T-helper 22 cell (primary cell): ENCODE data around the gene GRAP2.

Experiments
- DNase-seq: peaks from one replicate; pipeline ENCODE4 v3.0.0-alpha.2; 2020; ENCODE audit warnings: low read depth

The GRAP2 gene

GRCh38 chr22:39994566-39995392, 93.9 kb downstream of the GRAP2 start, which contains the start of gene FAM83F:
Gene FAM83F (plus strand): TSS chr22:39994954. CDS start chr22:39995043, 89 bp downstream.
- peak; percentile 9 for DNase-seq

- no peak for DNase-seq
Measured at GRCh38 chr22:39995393-39996252, 94.7 kb downstream of the GRAP2 start.

- DNase-seq, result no peak
Measured at GRCh38 chr22:39996732-39997131, 95.8 kb downstream of the GRAP2 start.

- no peak for DNase-seq
Measured at GRCh38 chr22:39997421-39997820, 96.5 kb downstream of the GRAP2 start.

GRCh38 chr22:39997939-39998726, 97.2 kb downstream of the GRAP2 start:
- no peak for DNase-seq

GRCh38 chr22:39999144-39999757, 98.4 kb downstream of the GRAP2 start:
- no peak for DNase-seq

GRCh38 chr22:40000171-40000570, 99.3 kb downstream of the GRAP2 start:
- no peak for DNase-seq

GRCh38 chr22:40001106-40001505, 100.2 kb downstream of the GRAP2 start:
- DNase-seq, result no peak

GRCh38 chr22:40001800-40002577, 101.1 kb downstream of the GRAP2 start:
- DNase-seq, result no peak

GRCh38 chr22:40002935-40003715, 102.2 kb downstream of the GRAP2 start:
- no peak for DNase-seq

- DNase-seq, result no peak
Measured at GRCh38 chr22:40004836-40005235, 104.0 kb downstream of the GRAP2 start.

GRCh38 chr22:40006641-40007040, 105.8 kb downstream of the GRAP2 start:
- no peak for DNase-seq

- no peak for DNase-seq
Measured at GRCh38 chr22:40007853-40008710, 107.2 kb downstream of the GRAP2 start.

- DNase-seq, result no peak
Measured at GRCh38 chr22:40008726-40009291, 107.9 kb downstream of the GRAP2 start.

- no peak for DNase-seq
Measured at GRCh38 chr22:40009292-40009774, 108.4 kb downstream of the GRAP2 start.

- no peak for DNase-seq
Measured at GRCh38 chr22:40009951-40010671, 109.2 kb downstream of the GRAP2 start.

- no peak for DNase-seq
Measured at GRCh38 chr22:40010746-40011145, 109.9 kb downstream of the GRAP2 start.

- no peak for DNase-seq
Measured at GRCh38 chr22:40014667-40015248, 113.9 kb downstream of the GRAP2 start.
